Measurements from ENCODE around the gene TENM3.

The TENM3 gene

DNA sequence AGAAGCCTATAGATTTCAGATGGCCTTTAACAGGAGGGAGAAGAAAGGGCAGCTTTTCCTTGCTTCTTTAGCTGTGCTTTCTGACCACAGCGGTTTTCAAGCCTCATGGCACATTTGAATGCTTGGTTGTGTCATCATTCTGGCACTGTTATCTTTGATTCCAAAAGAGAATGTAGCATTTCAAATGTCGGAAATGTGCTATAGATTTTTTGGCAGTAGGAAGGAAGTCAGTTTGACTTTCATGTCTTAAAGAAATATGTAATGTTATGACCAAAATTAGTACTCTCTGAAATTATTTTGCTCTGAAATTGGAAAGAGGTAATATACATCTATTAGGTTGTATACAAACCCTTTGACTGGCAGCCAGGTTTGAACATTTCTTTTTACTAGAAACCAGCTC is 171.9 kb downstream of the TENM3 start:
- DNase-seq = no peak

DNA sequence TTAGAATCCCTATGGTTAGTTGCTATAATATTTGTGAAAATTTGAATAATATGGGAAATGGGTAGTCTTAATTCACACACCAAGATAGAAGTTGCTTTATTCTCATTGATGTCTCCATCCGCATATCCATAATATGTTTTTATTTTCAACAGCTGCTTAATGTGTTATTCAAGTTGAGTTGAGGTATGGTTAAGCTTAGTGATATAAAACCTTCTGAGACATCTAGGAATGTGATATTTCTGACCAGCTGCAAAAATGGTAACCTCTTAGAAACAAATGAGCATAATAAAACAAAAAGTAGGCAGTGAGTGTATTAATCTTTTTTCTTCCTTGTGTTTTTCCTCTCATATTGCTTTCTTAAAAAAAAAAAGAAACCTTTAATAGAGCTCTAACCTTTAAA is 172.9 kb downstream of the TENM3 start:
- DNase-seq = no peak

GRCh38 chr4:182418054-182418734 is 175.0 kb downstream of the TENM3 start:
- DNase-seq = no peak

DNA sequence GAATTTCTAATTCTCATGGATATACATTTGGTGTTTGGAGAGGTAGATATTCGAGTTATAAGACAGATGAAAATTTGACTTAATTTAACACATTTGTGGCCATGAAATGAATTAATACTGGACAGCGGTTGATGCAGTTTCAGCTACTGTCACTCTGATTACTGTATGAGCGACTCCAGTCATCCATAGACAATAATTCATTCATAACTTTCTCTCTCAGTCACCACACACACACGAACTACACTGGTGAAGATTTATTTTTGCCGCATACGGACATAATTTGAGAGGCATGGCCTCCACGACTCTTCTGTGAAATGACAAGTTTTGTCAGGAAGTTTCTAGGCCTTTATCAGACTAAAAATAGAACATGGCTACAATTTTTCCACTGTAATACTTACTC is 177.0 kb downstream of the TENM3 start:
- no peak for DNase-seq

- no peak for DNase-seq
Observed at GRCh38 chr4:182421753-182422152, 178.6 kb downstream of the TENM3 start.

DNA sequence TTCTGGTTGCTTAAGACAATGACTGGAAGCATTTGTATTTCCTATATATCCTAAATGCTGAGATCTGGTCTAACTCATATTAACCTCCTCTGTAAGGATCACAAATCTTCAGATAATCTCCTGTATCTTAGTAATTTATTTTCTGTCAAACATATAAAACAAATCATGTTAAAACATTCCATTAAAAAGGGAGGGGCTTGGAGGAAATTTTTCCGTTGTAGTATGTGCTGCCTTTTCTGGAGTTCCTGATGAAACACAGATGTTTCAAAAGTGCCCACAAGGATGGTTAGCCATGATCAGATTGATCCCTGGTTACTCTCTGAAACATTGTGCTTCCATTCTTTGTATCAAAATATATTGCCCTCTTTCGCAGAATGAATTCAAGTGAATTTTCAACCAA is 182.1 kb downstream of the TENM3 start:
- no peak for DNase-seq

DNA sequence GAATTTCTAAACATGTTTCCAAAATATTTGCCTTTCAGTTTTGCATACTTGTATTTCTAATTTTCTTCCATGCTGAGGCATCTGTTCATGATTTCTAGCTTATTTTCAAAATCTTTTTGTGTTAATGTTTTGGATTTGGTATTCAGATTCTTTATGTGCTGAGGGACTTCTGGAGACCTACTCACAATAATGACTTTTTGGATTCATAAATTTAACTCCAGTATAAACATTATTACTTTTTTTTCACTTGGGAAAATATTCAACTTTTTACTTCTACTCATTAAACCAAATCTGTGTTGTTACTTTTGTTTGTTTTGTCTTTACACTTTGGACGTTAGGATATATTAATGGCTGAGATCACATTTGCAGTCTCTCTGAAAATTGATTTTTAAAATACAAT is 183.7 kb downstream of the TENM3 start:
- DNase-seq = no peak

DNA sequence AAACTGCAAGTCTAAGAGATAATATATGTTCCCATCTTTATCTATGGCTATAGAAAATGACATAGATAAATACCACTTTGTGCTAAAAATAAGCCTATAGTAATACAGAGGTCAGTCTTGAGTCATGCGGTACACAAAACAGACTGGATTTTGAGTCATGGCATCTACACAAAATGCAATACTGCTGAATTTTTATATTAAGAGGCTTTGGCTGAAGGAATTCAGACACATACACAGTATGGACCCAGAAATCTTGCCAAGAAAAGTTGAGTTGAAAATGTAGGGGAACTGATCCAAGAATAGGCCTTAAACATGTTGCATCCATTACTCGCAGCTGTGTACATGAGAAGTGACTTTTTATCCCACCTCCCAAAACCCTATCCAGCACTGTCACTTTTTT is 184.4 kb downstream of the TENM3 start:
- no peak for DNase-seq

DNA sequence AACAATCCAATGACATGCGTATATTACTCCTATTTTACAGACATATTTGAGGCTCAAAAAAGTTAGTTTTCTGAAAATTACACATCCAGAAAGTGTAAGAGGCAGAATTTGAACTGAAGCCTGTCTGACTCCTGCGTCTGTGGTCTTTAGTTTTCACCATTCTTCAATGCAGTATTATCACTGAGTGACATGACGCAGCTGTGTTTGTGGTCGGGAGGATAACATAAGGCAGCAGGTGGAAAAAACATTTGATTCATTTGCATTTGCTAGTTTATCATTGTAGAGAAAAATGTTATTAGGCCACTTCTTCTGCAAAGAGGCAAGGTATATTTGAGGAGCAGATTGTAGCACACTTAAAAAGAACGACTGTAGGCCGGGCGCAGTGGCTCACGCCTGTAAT is 186.7 kb downstream of the TENM3 start:
- DNase-seq = no peak

GRCh38 chr4:182432819-182433218 is 189.6 kb downstream of the TENM3 start:
- DNase-seq = no peak

DNA sequence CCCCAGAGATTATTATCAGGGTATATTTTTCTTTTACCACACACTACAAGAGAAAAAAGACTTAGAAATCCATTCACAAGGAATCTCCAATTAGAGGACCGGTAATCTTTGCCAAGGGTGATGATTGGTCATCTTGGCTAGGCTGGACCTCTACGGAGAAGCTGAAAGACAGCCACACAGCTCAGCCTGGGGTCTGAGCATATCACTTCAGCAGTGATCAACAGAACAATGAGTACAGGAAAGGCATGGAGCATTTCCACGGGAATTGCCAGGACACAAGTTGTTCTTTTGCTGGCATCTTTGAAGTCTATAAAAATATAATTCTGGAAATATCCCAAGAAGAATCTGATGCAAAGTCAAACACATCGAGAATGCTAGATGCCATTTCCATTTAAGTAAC is 191.5 kb downstream of the TENM3 start:
- no peak for DNase-seq

GRCh38 chr4:182435401-182435800 is 192.2 kb downstream of the TENM3 start:
- no peak for DNase-seq

DNA sequence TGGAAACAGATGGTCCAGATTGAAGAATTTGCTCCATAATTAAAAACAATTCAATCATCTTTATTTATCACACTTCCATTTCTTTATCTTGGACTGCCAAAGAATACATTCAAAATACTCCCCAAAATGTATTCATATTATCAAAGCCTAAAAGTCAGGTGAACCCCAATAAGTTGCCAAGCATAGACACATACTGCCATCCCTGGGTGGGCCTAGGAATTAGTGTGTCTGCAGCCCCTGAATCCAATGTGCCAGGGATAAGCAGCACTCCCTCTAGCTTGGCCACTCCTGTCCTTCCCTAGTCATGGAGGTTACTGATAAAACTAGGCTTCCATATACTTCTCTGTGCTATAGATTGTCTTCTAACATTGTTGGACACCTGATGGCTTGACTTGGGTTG is 199.9 kb downstream of the TENM3 start:
- DNase-seq = no peak

- DNase-seq = no peak
Observed at GRCh38 chr4:182447767-182448280, 204.6 kb downstream of the TENM3 start.

DNA sequence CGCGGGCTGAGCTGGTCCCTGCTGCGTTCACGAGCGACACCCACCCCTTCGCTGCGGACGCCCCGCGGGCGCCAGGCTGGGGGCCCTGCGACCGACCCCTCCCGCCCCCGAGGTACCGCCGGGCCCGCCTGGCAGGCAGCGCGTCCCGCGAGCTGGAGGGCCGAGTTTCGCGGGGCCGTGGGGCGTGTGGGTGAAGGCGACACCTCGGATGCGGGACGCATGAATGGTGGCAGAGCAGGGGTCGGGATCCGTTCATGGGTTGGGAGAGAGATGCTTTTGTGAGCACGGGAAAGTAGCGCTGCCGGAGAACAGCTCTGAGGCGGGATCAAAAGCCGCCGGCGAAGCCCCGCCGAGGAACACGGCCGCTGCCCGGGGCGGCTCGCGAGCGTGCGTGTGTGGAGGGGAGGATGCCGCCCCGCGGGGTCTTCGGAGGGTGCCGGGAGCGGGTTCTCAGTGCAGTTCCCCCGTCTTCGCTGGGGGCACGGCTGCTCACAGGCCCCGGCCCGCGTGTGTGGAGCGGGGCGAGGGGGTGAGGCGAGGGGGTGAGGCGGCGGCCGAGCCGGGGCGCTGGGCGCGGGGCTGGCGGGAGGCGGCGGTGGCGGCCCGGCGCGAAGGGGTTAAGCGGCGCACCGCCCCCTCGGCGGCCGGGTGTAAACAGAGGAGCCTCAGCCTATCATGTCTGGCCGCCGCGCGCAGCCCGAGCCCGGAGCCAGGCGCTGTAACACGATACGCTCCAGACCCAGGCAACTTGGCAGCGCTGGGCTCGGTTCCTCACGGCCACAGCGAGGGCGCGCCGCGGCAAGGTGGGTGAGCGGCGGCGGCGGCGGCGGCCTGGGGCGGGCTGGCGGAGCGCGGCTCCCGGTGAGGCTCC is 205.3 kb downstream of the TENM3 start:
- peak; percentile 57 for DNase-seq

- no peak for DNase-seq
Observed at GRCh38 chr4:182449186-182449929, 206.2 kb downstream of the TENM3 start.

- DNase-seq = no peak
Observed at GRCh38 chr4:182449930-182450439, 206.8 kb downstream of the TENM3 start.

- DNase-seq = no peak
Observed at GRCh38 chr4:182451441-182451840, 208.2 kb downstream of the TENM3 start.

GRCh38 chr4:182453830-182454229 is 210.6 kb downstream of the TENM3 start:
- peak; percentile 53 for DNase-seq

- DNase-seq = no peak
Observed at GRCh38 chr4:182454440-182455013, 211.3 kb downstream of the TENM3 start.

GRCh38 chr4:182465114-182465513 is 221.9 kb downstream of the TENM3 start:
- DNase-seq = no peak

DNA sequence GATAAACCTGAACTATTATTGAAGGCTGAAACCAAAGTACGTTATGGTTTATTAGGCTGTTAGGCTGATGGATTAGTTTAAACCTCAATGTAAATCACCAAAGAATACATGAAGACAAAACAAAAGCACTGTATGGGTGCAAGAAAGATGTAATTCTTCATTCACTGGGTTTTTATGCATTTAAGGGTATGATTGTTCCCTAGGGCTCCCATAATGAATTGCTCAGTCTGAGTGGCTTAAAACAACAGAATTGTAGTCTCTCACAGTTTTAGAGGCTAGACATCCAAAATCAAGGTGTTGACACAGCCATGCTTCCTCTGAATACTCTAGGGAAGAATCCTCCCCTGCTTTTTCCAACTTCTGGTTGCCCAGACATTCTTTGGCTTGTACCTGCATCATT is 222.8 kb downstream of the TENM3 start:
- no peak for DNase-seq

GRCh38 chr4:182470215-182470614 is 227.0 kb downstream of the TENM3 start:
- no peak for DNase-seq

All from NCI-H1417 treated with DMSO at 0.1 percent for 48 hours (cell line).